Endothelial cell of umbilical vein (primary cell): ENCODE measurements around the gene AGPS. TPM values are rescaled to one million over a fixed set of nuclear protein-coding genes. Genes with fewer than 3 reads are reported as not detected.

ENCODE experiments used
- BruUV-seq: library from RNA; stranded (reverse); fragments of 400-500 nt; replicated peaks from 2 replicates; lab custom pipeline; 2021; lab: Mats Ljungman, UMichigan
- CTCF ChIA-PET: fragments of 300-600, 350-600 bp; sonication (Branson Sonifier 250); formaldehyde crosslinking; loops from one replicate; lab custom pipeline; 2021; ENCODE audit warnings: antibody characterized with exemption, inconsistent platforms; lab: Charles Lee
- POLR2A ChIA-PET: fragments of 300-600, 350-600 bp; sonication (Branson Sonifier 250); formaldehyde crosslinking; loops from one replicate; lab custom pipeline; 2021; ENCODE audit warnings: antibody characterized with exemption, inconsistent platforms; lab: Charles Lee
- DNase-seq: peaks from one replicate; pipeline ENCODE4 v3.0.0-alpha.2; 2011; ENCODE audit warnings: low read depth, low spot score
- FAIRE-seq: peaks from 2 replicates; lab custom pipeline; 2011; peaks lifted over from hg19 to GRCh38; lab: Jason Lieb, UNC
- H2AFZ ChIP-seq: 2 replicates; pipeline ENCODE4 v1.6.0; 2012; ENCODE audit warnings: low read depth, low read length, control low read depth, inconsistent platforms
- H3K27ac ChIP-seq: 2 replicates; pipeline ENCODE4 v1.5.1; 2011; ENCODE audit warnings: low read depth, mild to moderate bottlenecking, control low read depth, low read length, moderate library complexity; ENCODE audit not compliant: insufficient read depth
- H3K27me3 ChIP-seq, 2 experiments: 2 replicates each; pipeline versions ENCODE4 v1.6.0 to v1.6.1; 2011; ENCODE audit warnings: low read length in 2 of 2, mixed read lengths in 1 of 2; ENCODE audit not compliant: control insufficient read depth in 2 of 2, insufficient read depth in 2 of 2
- H3K36me3 ChIP-seq, 2 experiments: 2 replicates in 1 of 2; 3 replicates in 1 of 2; pipeline ENCODE4 v1.5.1; 2011; ENCODE audit warnings: low read length in 2 of 2, mild to moderate bottlenecking in 1 of 2, moderate library complexity in 1 of 2; ENCODE audit not compliant: control insufficient read depth in 2 of 2, insufficient read depth in 2 of 2; ENCODE audit errors: extremely low read depth in 1 of 2
- H3K4me1 ChIP-seq: 3 replicates; pipeline ENCODE4 v1.5.1; 2011; ENCODE audit warnings: mild to moderate bottlenecking, low read length; ENCODE audit not compliant: control insufficient read depth, insufficient read depth; ENCODE audit errors: extremely low read depth
- H3K4me2 ChIP-seq: 2 replicates; pipeline ENCODE4 v1.6.1; 2011; ENCODE audit warnings: low read length, control low read depth, mixed read lengths; ENCODE audit not compliant: insufficient read depth
- H3K4me3 ChIP-seq, 3 experiments: fragments of 200-600 bp in 1 of 3; sonication (generic), shearing (Covaris generic) in 1 of 3; replicated peaks in 1 of 3; 2 replicates each; pipeline ENCODE4 v1.5.1; 2011 to 2016; ENCODE audit warnings: control low read depth in 3 of 3, low read length in 3 of 3, mild to moderate bottlenecking in 2 of 3, inconsistent platforms in 1 of 3, low read depth in 1 of 3, moderate library complexity in 1 of 3; ENCODE audit not compliant: insufficient read depth in 1 of 3
- H3K79me2 ChIP-seq: 2 replicates; pipeline ENCODE4 v1.6.0; 2012; ENCODE audit warnings: low read length, inconsistent platforms; ENCODE audit not compliant: control insufficient read depth, insufficient read depth
- H3K9ac ChIP-seq: replicated peaks from 2 replicates; pipeline ENCODE3; 2011; ENCODE audit warnings: low read length, control low read depth; ENCODE audit not compliant: insufficient read depth; ENCODE audit errors: extremely low read depth
- H3K9me1 ChIP-seq: replicated peaks from 3 replicates; pipeline ENCODE4 v1.6.0; 2011; ENCODE audit warnings: mild to moderate bottlenecking, low read length; ENCODE audit not compliant: control insufficient read depth, insufficient read depth; ENCODE audit errors: extremely low read depth
- H3K9me3 ChIP-seq: replicated peaks from 2 replicates; pipeline ENCODE4 v1.5.1; 2012; ENCODE audit warnings: low read length, inconsistent platforms; ENCODE audit not compliant: control insufficient read depth, insufficient read depth
- H4K20me1 ChIP-seq: replicated peaks from 2 replicates; pipeline ENCODE3; 2011; ENCODE audit warnings: mild to moderate bottlenecking, low read length; ENCODE audit not compliant: control insufficient read depth, insufficient read depth; ENCODE audit errors: extremely low read depth
- EZH2 ChIP-seq: IDR thresholded peaks from 2 replicates; pipeline ENCODE4 v1.6.1; 2012; ENCODE audit warnings: borderline replicate concordance, low read depth, mild to moderate bottlenecking, moderate library complexity, low read length, inconsistent platforms; ENCODE audit not compliant: severe bottlenecking
- FOS ChIP-seq: IDR thresholded peaks from 2 replicates; pipeline ENCODE4 v1.6.1; 2011; ENCODE audit warnings: mild to moderate bottlenecking, low read length, moderate library complexity, borderline replicate concordance; ENCODE audit not compliant: insufficient read depth
- GATA2 ChIP-seq: IDR thresholded peaks from 2 replicates; pipeline ENCODE4 v1.7.0; 2011; ENCODE audit warnings: low read depth, mild to moderate bottlenecking, moderate library complexity, mixed read lengths, low read length; ENCODE audit not compliant: insufficient read length, insufficient read depth
- JUN ChIP-seq: IDR thresholded peaks from 2 replicates; pipeline ENCODE4 v1.6.1; 2011; ENCODE audit warnings: borderline replicate concordance, low read depth; ENCODE audit not compliant: insufficient read length, insufficient read depth
- MAX ChIP-seq: IDR thresholded peaks from 2 replicates; pipeline ENCODE4 v1.6.1; 2011; ENCODE audit not compliant: insufficient read depth, insufficient read length
- MYC ChIP-seq: IDR thresholded peaks from one replicate; pipeline ENCODE4 v1.6.1; 2011; ENCODE audit warnings: mild to moderate bottlenecking, low read depth, low read length
- POLR2A ChIP-seq: IDR thresholded peaks from 2 replicates; pipeline ENCODE4 v1.6.1; 2012; ENCODE audit warnings: low read depth, mild to moderate bottlenecking, control low read depth, low read length
- POLR2AphosphoS5 ChIP-seq: IDR thresholded peaks from 2 replicates; pipeline ENCODE4 v1.6.1; 2012; ENCODE audit warnings: low read depth, mild to moderate bottlenecking, control low read depth, low read length, moderate library complexity; ENCODE audit not compliant: insufficient read depth
- dilution Hi-C: fragments of 300-500 bp; cut with MboI; formaldehyde crosslinking; loops from one replicate; pipeline ENCODE4 v1.15.0; 2019; ENCODE audit warnings: low sequenced_read_pairs; ENCODE audit not compliant: extremely low pct_ligation_motif_present
- intact Hi-C: fragments of 100-400 bp; cut with micrococcal nuclease; formaldehyde crosslinking; loops from one replicate; pipeline ENCODE4 v1.10.0; 2022
- polyA plus RNA-seq, 4 experiments: library from polyadenylated mRNA; depleted of rRNA in 3 of 4; stranded (reverse) in 3 of 4; unstranded in 1 of 4; fragments of >200 nt; gene quantifications; 2 replicates each; pipeline versions ENCODE4 v1.2.1 to v1.2.3, GENCODE V29; 2011 to 2012; ENCODE audit warnings: missing spikeins in 1 of 4
- total RNA-seq: library from RNA; stranded (reverse); gene quantifications from 2 replicates; pipeline ENCODE4 v1.2.3, GENCODE V29; 2021
- TF ChIP-seq, protein P1 (sequence below), 2 donors: IDR thresholded peaks; 1 replicate in 1 of 2; 2 replicates in 1 of 2; pipeline ENCODE4 v1.5.1; 2011; ENCODE audit warnings: low read length in 2 of 2, mild to moderate bottlenecking in 2 of 2, moderate library complexity in 2 of 2, control low read depth in 1 of 2, inconsistent platforms in 1 of 2, low read depth in 1 of 2; ENCODE audit not compliant: insufficient read depth in 1 of 2; ENCODE audit errors: extremely low read depth in 1 of 2

The AGPS gene
- total and polyA plus RNA-seq, 2 donors (not counting 3 experiments of a cell fraction or from before 2014, with no cell fraction given) = 10.1 to 96.5 TPM

- H3K4me2 ChIP-seq = no peak overlapping the region
- no peaks in the 10 kb centered on the region for H3K27me3 ChIP-seq
- H3K9me3 ChIP-seq = peaks cover 2% of the 10 kb centered on the region
- H2AFZ ChIP-seq = no peak overlapping the region
- DNase-seq (no peak), FAIRE-seq (no peak)
- H3K9ac ChIP-seq = no peak overlapping the region
- no peaks in the 10 kb centered on the region for H3K9me1 ChIP-seq
- H3K36me3 ChIP-seq = peaks cover 2 to 7% of the 10 kb centered on the region in 2 experiments
- H3K79me2 ChIP-seq = peaks cover 60% of the 10 kb centered on the region
- H3K4me3 ChIP-seq = no peak overlapping the region
- intact Hi-C loops = no loop called here
- H3K4me1 ChIP-seq = no peaks in the 10 kb centered on the region
- H3K27ac ChIP-seq = no peak overlapping the region
- CTCF ChIA-PET = interaction anchor here (1.3 kb wide), 1 partner anchor 16 kb away, joined by 3 read pairs; no protein-coding TSS in a partner anchor
- POLR2A ChIA-PET = no interaction called here
- BruUV-seq = no TSS peak
- no peak for TF ChIP-seq EZH2
- TF ChIP-seq MYC = no peak
- no peak for TF ChIP-seq POLR2AphosphoS5
- no peak for TF ChIP-seq JUN
- TF ChIP-seq MAX = no peak
- TF ChIP-seq FOS = no peak
- TF ChIP-seq GATA2 = no peak
- TF ChIP-seq, protein P1, sequence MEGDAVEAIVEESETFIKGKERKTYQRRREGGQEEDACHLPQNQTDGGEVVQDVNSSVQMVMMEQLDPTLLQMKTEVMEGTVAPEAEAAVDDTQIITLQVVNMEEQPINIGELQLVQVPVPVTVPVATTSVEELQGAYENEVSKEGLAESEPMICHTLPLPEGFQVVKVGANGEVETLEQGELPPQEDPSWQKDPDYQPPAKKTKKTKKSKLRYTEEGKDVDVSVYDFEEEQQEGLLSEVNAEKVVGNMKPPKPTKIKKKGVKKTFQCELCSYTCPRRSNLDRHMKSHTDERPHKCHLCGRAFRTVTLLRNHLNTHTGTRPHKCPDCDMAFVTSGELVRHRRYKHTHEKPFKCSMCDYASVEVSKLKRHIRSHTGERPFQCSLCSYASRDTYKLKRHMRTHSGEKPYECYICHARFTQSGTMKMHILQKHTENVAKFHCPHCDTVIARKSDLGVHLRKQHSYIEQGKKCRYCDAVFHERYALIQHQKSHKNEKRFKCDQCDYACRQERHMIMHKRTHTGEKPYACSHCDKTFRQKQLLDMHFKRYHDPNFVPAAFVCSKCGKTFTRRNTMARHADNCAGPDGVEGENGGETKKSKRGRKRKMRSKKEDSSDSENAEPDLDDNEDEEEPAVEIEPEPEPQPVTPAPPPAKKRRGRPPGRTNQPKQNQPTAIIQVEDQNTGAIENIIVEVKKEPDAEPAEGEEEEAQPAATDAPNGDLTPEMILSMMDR (IDR thresholded peaks at IDR 0.05; ENCODE audit: extremely low read depth in 1 of 2, insufficient read depth in 1 of 2, low read depth in 1 of 2, low read length in 2 of 2) = no peak
- no peak for TF ChIP-seq POLR2A
- no peaks in the 10 kb centered on the region for H4K20me1 ChIP-seq
- dilution Hi-C loops = no loop called here
These were observed 41.9 kb downstream of the AGPS start for GRCh38 chr2:177434475-177434874.
